Memory B cell (primary cell): ENCODE results near the gene GAS7.

ENCODE experiments used
- ATAC-seq: fragments of 150-1000 bp; cut with Tn5 transposase; 2 replicates; pipeline ENCODE4 v1.10.0; 2021; ENCODE audit warnings: low read depth, mild to moderate bottlenecking, moderate library complexity
- DNase-seq, 2 donors: peaks; one replicate each; pipeline ENCODE4 v3.0.0; 2022; ENCODE audit warnings: low spot score in 2 of 2
- H3K27ac Mint-ChIP-seq: one replicate; pipeline ENCODE4 v1.8.0; 2022; ENCODE audit warnings: mild to moderate bottlenecking, moderate library complexity, mixed read lengths
- H3K27me3 Mint-ChIP-seq: one replicate; pipeline ENCODE4 v1.8.0; 2022; ENCODE audit warnings: mixed read lengths
- H3K36me3 Mint-ChIP-seq: one replicate; pipeline ENCODE4 v1.8.0; 2022; ENCODE audit warnings: mild to moderate bottlenecking, mixed read lengths
- H3K4me1 Mint-ChIP-seq: one replicate; pipeline ENCODE4 v1.8.0; 2022; ENCODE audit warnings: mixed read lengths
- H3K4me3 Mint-ChIP-seq: one replicate; pipeline ENCODE4 v1.8.0; 2022; ENCODE audit warnings: mild to moderate bottlenecking, moderate library complexity, mixed read lengths
- H3K9me3 Mint-ChIP-seq: one replicate; pipeline ENCODE4 v1.8.0; 2022; ENCODE audit warnings: mixed read lengths

Gene GAS7

DNA sequence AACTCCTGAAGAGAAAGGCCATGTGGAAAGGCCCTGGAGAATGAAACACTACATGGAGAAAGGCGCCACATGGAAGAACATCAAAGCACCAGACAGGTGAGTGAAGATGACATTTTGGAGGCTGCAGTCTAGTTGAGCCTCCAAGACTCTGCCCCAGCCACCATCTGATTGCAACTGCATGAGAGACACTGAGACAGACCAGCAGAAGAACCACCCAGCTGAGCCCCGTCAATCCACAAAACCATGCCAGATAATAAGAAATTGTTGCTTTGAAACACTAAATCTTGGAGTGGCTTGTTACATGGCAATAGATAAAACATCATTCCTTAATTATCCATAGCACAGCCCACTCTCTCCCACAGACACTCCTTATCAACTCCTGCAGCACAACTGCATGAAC, 4.8 kb downstream of the GAS7 start:
- no peaks in the 10 kb centered on the region for H3K36me3 Mint-ChIP-seq
- H3K9me3 Mint-ChIP-seq, result peaks cover 6% of the 10 kb centered on the region
- DNase-seq (no peak), ATAC-seq (no peak)
- H3K27me3 Mint-ChIP-seq, result peaks cover 2% of the 10 kb centered on the region
- peak overlapping the region; percentile 5 for H3K27ac Mint-ChIP-seq
- H3K4me3 Mint-ChIP-seq, result no peak overlapping the region
- H3K4me1 Mint-ChIP-seq, result no peaks in the 10 kb centered on the region

DNA sequence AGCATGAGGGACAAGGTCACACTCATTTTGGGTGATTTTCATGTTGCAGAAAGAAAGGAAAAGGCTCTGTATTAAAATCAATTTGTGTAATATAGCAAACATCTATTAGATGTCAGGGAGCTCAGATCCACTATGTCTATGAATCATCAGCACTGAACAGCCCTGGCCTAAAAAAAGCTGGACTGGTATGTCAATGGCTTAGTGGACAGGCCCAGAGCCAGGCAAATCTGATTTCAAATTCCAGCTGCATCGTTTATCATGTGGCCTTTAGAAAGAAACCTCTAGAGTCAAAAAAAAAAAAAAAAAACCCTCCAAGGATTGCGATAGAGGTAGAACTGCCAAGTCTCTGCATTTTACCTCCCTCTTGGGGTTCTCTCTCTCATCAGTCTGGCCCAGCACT, 5.4 kb downstream of the GAS7 start:
- Mint-ChIP-seq H3K4me1 (no peaks in the 10 kb centered on the region), H3K36me3 (no peaks in the 10 kb centered on the region), H3K4me3 (no peak overlapping the region), H3K27me3 (peaks cover 2% of the 10 kb centered on the region), H3K9me3 (peaks cover 6% of the 10 kb centered on the region), H3K27ac (peak overlapping the region; percentile 5)
- no peak for DNase-seq
- no peak for ATAC-seq

DNA sequence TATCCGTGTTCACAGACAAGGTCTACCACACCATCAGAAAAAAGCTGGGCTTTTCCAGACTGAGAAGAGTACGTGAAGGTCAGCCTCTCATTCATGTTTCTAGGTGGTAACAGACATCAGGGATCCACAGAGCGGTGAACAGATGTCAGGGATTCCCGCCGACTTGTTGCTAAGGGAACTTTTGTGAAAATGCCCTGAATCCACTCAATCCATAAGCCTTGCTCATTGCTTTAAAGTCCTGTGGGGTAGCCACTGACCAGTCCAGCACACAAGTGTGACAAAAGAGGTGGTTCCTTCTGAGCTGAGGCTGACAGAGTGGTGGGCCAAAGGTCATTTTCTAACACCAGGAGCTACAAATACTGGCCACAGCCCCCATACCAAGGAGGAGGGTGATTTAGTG, 5.9 kb downstream of the GAS7 start:
- no peak overlapping the region for H3K27ac Mint-ChIP-seq
- peaks cover 6% of the 10 kb centered on the region for H3K9me3 Mint-ChIP-seq
- no peak for ATAC-seq

DNA sequence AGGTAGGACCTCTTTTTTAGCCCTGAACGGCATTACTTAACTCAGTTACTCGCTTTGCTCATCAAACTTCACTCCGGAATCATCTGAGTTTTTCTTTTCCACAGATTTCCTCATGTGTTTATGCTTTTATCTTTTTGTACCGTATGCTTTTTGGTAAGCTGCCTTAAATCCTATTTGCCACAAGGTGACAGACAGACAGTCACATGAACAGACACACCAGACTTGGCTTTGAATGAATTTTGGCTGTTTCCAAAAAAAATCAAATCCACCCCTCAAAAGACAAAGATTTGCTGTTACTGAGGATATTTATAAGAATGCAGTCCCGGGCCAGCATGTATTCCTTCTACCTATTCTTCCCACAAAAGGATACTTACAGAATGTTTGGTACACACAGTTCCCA, 10.9 kb downstream of the GAS7 start:
- Mint-ChIP-seq H3K27me3 (no peaks in the 10 kb centered on the region), H3K9me3 (peaks cover 3% of the 10 kb centered on the region), H3K4me1 (no peaks in the 10 kb centered on the region), H3K36me3 (no peaks in the 10 kb centered on the region), H3K27ac (no peak overlapping the region), H3K4me3 (no peak overlapping the region)
- ATAC-seq (no peak), DNase-seq (no peak)

More for the DNA sequence above, 5.9 kb downstream of the GAS7 start:
- no peaks in the 10 kb centered on the region for H3K36me3 Mint-ChIP-seq
- no peak for DNase-seq
- H3K4me3 Mint-ChIP-seq, result no peak overlapping the region
- H3K4me1 Mint-ChIP-seq, result no peaks in the 10 kb centered on the region
- peaks cover 2% of the 10 kb centered on the region for H3K27me3 Mint-ChIP-seq

- DNase-seq (no peak), ATAC-seq (no peak)
- H3K27ac Mint-ChIP-seq, result no peak overlapping the region
- no peak overlapping the region for H3K4me3 Mint-ChIP-seq
- H3K9me3 Mint-ChIP-seq, result peaks cover 3% of the 10 kb centered on the region
- no peaks in the 10 kb centered on the region for H3K27me3 Mint-ChIP-seq
- no peaks in the 10 kb centered on the region for H3K4me1 Mint-ChIP-seq
- no peaks in the 10 kb centered on the region for H3K36me3 Mint-ChIP-seq
Measured at GRCh38 chr17:10186771-10187410, 11.5 kb downstream of the GAS7 start.

DNA sequence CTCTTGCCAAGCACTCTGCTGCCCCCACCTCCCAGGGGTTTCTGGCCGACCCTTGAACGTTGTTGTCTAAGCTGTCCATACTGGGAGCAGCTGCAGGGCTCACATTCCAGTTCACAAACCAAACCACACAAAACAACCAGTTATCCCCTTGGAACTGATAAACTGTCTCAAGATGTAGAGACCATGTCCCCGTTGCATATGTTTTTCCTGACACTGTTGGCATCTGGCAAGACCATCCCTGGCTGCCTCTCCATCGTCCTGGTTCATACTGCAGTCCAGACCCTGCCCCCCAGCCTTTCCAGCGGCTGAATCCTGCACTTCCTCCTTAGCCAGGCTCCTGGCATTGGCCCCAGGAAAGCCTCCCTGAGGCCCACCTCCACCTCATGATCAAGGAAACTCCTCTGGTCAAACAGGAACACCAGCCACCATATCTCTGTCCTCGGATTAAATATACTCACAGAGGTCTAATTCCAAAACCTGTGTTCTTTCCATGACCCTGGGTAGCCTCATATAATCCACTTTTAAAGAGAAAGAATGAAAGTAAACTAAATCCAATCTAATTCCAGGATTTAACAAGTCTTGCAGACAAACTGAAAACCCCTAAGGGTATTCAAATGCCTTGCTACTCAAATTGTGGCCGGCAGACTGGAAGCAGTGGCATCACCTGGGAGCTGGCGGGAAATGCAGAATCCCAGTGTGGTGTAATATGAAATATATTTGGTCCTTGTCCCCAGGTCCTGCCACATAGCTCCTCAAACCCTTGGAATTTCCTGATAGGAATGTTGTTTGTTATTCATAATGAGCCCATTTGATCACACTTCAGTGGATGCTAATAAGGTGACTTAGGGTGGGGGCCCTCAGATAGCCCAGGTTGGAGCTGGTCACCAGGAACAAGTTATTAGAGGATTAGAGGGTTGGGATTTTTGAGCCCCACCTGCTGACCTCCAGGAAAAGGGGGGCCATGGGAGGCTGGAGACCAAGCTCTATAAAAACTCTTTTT, 14.2 kb downstream of the GAS7 start:
- Mint-ChIP-seq H3K4me3 (no peak overlapping the region), H3K9me3 (peaks cover 3% of the 10 kb centered on the region), H3K36me3 (no peaks in the 10 kb centered on the region), H3K27me3 (no peaks in the 10 kb centered on the region), H3K4me1 (no peaks in the 10 kb centered on the region), H3K27ac (no peak overlapping the region)
- no peak for DNase-seq
- ATAC-seq, result no peak

DNA sequence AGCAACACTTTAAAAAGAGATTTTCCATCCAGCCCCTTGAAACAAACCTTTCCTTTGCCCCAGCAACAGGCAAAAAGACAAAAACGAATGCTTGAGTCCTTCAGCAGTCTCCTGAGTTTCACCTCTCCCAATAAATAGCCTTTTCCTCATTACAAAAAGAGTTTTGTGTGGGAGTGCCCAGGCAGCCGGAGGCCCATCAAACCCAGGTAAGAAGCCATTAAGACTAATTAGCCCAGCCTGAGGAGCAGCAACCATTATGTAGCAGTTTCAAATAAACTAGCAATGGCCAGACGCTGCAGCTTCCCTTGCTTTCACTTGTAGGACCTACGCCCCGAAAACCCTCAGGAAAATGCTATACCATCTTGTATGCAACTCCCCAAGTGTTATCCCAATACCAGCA, 15.6 kb downstream of the GAS7 start:
- no peaks in the 10 kb centered on the region for H3K27me3 Mint-ChIP-seq
- ATAC-seq (no peak), DNase-seq (no peak)
- no peak overlapping the region for H3K4me3 Mint-ChIP-seq
- no peaks in the 10 kb centered on the region for H3K4me1 Mint-ChIP-seq
- H3K9me3 Mint-ChIP-seq, result peaks cover 3% of the 10 kb centered on the region
- H3K27ac Mint-ChIP-seq, result no peak overlapping the region
- H3K36me3 Mint-ChIP-seq, result no peaks in the 10 kb centered on the region

GRCh38 chr17:10178506-10178991, 19.9 kb downstream of the GAS7 start:
- no peak for ATAC-seq
- H3K9me3 Mint-ChIP-seq, result no peaks in the 10 kb centered on the region
- no peak overlapping the region for H3K4me3 Mint-ChIP-seq
- H3K27me3 Mint-ChIP-seq, result no peaks in the 10 kb centered on the region
- H3K27ac Mint-ChIP-seq, result no peak overlapping the region
- H3K4me1 Mint-ChIP-seq, result no peaks in the 10 kb centered on the region
- H3K36me3 Mint-ChIP-seq, result no peaks in the 10 kb centered on the region
- DNase-seq, result no peak

GRCh38 chr17:10177913-10178505, 20.4 kb downstream of the GAS7 start:
- ATAC-seq (no peak), DNase-seq (no peak)
- H3K27ac Mint-ChIP-seq, result no peak overlapping the region
- no peak overlapping the region for H3K4me3 Mint-ChIP-seq
- H3K4me1 Mint-ChIP-seq, result no peaks in the 10 kb centered on the region
- H3K9me3 Mint-ChIP-seq, result peaks cover 2% of the 10 kb centered on the region
- no peaks in the 10 kb centered on the region for H3K27me3 Mint-ChIP-seq
- H3K36me3 Mint-ChIP-seq, result no peaks in the 10 kb centered on the region

DNA sequence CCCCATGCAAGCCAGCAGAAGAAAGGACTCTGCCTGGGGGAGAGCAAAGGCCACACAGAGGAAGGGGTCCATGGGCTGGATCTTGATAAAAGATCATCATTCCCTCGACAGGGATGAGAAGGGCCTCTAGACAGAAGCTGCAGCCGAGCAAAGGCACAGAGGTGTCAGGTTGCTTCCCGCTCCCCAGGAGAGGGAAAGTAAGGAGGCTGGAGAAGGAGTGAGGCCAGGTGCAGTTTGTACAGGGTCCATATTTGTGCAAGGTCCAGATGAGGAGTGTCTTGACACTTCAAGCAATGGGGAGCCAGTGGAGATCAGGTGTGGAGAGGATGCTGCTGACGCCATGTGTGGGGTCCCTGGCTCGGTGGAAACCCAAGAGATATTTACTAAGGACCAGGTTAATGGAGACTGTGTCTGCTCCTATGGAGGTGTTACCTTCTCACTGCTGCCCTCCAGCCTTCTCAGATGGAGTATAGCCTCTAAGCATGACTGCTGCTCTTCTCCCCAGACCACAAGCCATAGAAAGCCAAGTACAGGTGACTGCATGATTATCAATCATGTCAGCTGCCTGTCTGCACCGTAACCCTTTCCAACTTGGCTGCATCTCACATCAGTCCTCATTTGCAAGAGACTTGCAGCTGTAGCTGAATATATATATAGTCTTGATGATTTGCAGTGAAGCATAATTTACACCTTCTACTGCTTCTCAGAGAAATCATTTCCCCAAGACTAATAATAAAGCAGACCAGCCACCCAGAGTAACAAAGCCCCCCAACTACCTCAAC, 21.1 kb downstream of the GAS7 start:
- Mint-ChIP-seq H3K27me3 (no peaks in the 10 kb centered on the region), H3K9me3 (peaks cover 4% of the 10 kb centered on the region), H3K27ac (no peak overlapping the region), H3K4me3 (no peak overlapping the region), H3K4me1 (peaks cover 1% of the 10 kb centered on the region), H3K36me3 (no peaks in the 10 kb centered on the region)
- DNase-seq (no peak), ATAC-seq (no peak)

GRCh38 chr17:10173913-10174312, 24.5 kb downstream of the GAS7 start:
- H3K36me3 Mint-ChIP-seq, result no peaks in the 10 kb centered on the region
- peaks cover 8% of the 10 kb centered on the region for H3K9me3 Mint-ChIP-seq
- DNase-seq (no peak), ATAC-seq (no peak)
- no peak overlapping the region for H3K4me3 Mint-ChIP-seq
- no peak overlapping the region for H3K27ac Mint-ChIP-seq
- peaks cover 3% of the 10 kb centered on the region for H3K27me3 Mint-ChIP-seq
- H3K4me1 Mint-ChIP-seq, result peaks cover 7% of the 10 kb centered on the region

- peaks cover 3% of the 10 kb centered on the region for H3K27me3 Mint-ChIP-seq
- no peaks in the 10 kb centered on the region for H3K36me3 Mint-ChIP-seq
- no peak overlapping the region for H3K4me3 Mint-ChIP-seq
- H3K4me1 Mint-ChIP-seq, result peaks cover 7% of the 10 kb centered on the region
- H3K27ac Mint-ChIP-seq, result no peak overlapping the region
- ATAC-seq (no peak), DNase-seq (no peak)
- H3K9me3 Mint-ChIP-seq, result peaks cover 8% of the 10 kb centered on the region
Measured at GRCh38 chr17:10172778-10173177, 25.6 kb downstream of the GAS7 start.

- H3K9me3 Mint-ChIP-seq, result peaks cover 8% of the 10 kb centered on the region
- ATAC-seq, result peak; percentile 75
- H3K27me3 Mint-ChIP-seq, result peaks cover 3% of the 10 kb centered on the region
- peak overlapping the region; percentile 39 for H3K27ac Mint-ChIP-seq
- peak overlapping the region; percentile 18 for H3K4me3 Mint-ChIP-seq
- H3K36me3 Mint-ChIP-seq, result no peaks in the 10 kb centered on the region
- no peak for DNase-seq
- peaks cover 7% of the 10 kb centered on the region for H3K4me1 Mint-ChIP-seq
Measured at GRCh38 chr17:10172241-10172741, 26.1 kb downstream of the GAS7 start.
